CD14-positive monocyte (primary cell): Measurements from ENCODE around the gene TESPA1. TPM values are rescaled to one million over a fixed set of nuclear protein-coding genes. Genes with fewer than 3 reads are reported as not detected.

Experiments used
- DNase-seq, 3 donors: peaks; one replicate each; pipeline ENCODE4 v3.0.0-alpha.2; 2011 to 2022
- H2AFZ ChIP-seq: 2 replicates; pipeline ENCODE4 v1.6.0; 2012; ENCODE audit warnings: mild to moderate bottlenecking, low read depth, low read length, inconsistent platforms; ENCODE audit not compliant: insufficient read depth, poor library complexity, severe bottlenecking
- H3K27ac ChIP-seq, 2 donors: 1 replicate in 1 of 2; 2 replicates in 1 of 2; pipeline ENCODE4 v1.5.1; 2012 to 2013; ENCODE audit warnings: low read length in 2 of 2, control low read depth in 1 of 2, inconsistent platforms in 1 of 2, low read depth in 1 of 2, mild to moderate bottlenecking in 1 of 2
- H3K27me3 ChIP-seq, 2 donors: one replicate each; pipeline versions ENCODE4 v1.6.0 to v1.6.1; 2011 to 2013; ENCODE audit warnings: low read length in 2 of 2; ENCODE audit not compliant: control insufficient read depth in 2 of 2, insufficient read depth in 2 of 2
- H3K36me3 ChIP-seq, 2 donors: replicated peaks in 1 of 2; 1 replicate in 1 of 2; 2 replicates in 1 of 2; pipeline versions ENCODE4 v1.5.1 to v1.6.1; 2012 to 2013; ENCODE audit warnings: low read length in 2 of 2, control low read depth in 1 of 2, inconsistent platforms in 1 of 2, mild to moderate bottlenecking in 1 of 2; ENCODE audit not compliant: insufficient read depth in 2 of 2, control insufficient read depth in 1 of 2
- H3K4me1 ChIP-seq, 2 donors: 1 replicate in 1 of 2; 2 replicates in 1 of 2; pipeline versions ENCODE4 v1.5.1 to v1.6.1; 2012 to 2013; ENCODE audit warnings: low read length in 2 of 2, control low read depth in 1 of 2, inconsistent platforms in 1 of 2, mild to moderate bottlenecking in 1 of 2, moderate library complexity in 1 of 2; ENCODE audit not compliant: insufficient read depth in 2 of 2, control insufficient read depth in 1 of 2
- H3K4me2 ChIP-seq: replicated peaks from 2 replicates; pipeline ENCODE3; 2012; ENCODE audit warnings: low read length, moderate library complexity, mild to moderate bottlenecking; ENCODE audit not compliant: poor library complexity, severe bottlenecking; ENCODE audit errors: extremely low read depth
- H3K4me3 ChIP-seq, 3 experiments: fragments of 200-600 bp in 1 of 3; sonication (generic) in 1 of 3; replicated peaks in 1 of 3; 1 replicate in 2 of 3; 2 replicates in 1 of 3; pipeline ENCODE4 v1.5.1; 2011 to 2013; ENCODE audit warnings: low read length in 3 of 3, mild to moderate bottlenecking in 3 of 3, control low read depth in 2 of 3, low read depth in 2 of 3, inconsistent platforms in 1 of 3, moderate library complexity in 1 of 3
- H3K79me2 ChIP-seq: 2 replicates; pipeline ENCODE4 v1.6.0; 2012; ENCODE audit warnings: mild to moderate bottlenecking, control low read depth, inconsistent platforms, low read length, moderate library complexity; ENCODE audit not compliant: insufficient read depth
- H3K9ac ChIP-seq: 2 replicates; pipeline ENCODE4 v1.6.0; 2017; ENCODE audit warnings: low read length, mild to moderate bottlenecking; ENCODE audit not compliant: insufficient read depth, poor library complexity, severe bottlenecking
- H3K9me3 ChIP-seq, 2 donors: replicated peaks in 1 of 2; 1 replicate in 1 of 2; 2 replicates in 1 of 2; pipeline versions ENCODE4 v1.5.1 to v1.6.1; 2012 to 2013; ENCODE audit warnings: low read length in 2 of 2, control low read depth in 1 of 2; ENCODE audit not compliant: control insufficient read depth in 1 of 2, insufficient read depth in 1 of 2
- H4K20me1 ChIP-seq: 2 replicates; pipeline ENCODE4 v1.6.0; 2012; ENCODE audit warnings: mild to moderate bottlenecking, low read length, control low read depth, moderate library complexity; ENCODE audit not compliant: insufficient read depth
- H3K27ac Mint-ChIP-seq, 7 donors: one replicate each; pipeline ENCODE4 v1.8.0; 2020; ENCODE audit warnings: mild to moderate bottlenecking in 7 of 7, mixed read lengths in 7 of 7, moderate library complexity in 6 of 7, inconsistent platforms in 2 of 7
- H3K27me3 Mint-ChIP-seq, 3 donors: one replicate each; pipeline ENCODE4 v1.8.0; 2021 to 2022; ENCODE audit warnings: low read depth in 3 of 3, mild to moderate bottlenecking in 3 of 3, mixed read lengths in 3 of 3, moderate library complexity in 3 of 3, inconsistent platforms in 1 of 3
- H3K36me3 Mint-ChIP-seq, 2 donors: one replicate each; pipeline ENCODE4 v1.8.0; 2020; ENCODE audit warnings: mixed read lengths in 2 of 2, inconsistent platforms in 1 of 2, mild to moderate bottlenecking in 1 of 2
- H3K4me1 Mint-ChIP-seq: one replicate; pipeline ENCODE4 v1.8.0; 2020; ENCODE audit warnings: mild to moderate bottlenecking, mixed read lengths
- H3K4me3 Mint-ChIP-seq, 2 donors: one replicate each; pipeline ENCODE4 v1.8.0; 2020; ENCODE audit warnings: mild to moderate bottlenecking in 2 of 2, mixed read lengths in 2 of 2, moderate library complexity in 1 of 2
- H3K9me3 Mint-ChIP-seq, 7 donors: one replicate each; pipeline ENCODE4 v1.8.0; 2020 to 2022; ENCODE audit warnings: mixed read lengths in 7 of 7, mild to moderate bottlenecking in 6 of 7, moderate library complexity in 6 of 7, inconsistent platforms in 2 of 7
- CTCF ChIP-seq: fragments of 200-600 bp; IDR thresholded peaks from one replicate; pipeline ENCODE4 v1.8.0; 2022; ENCODE audit warnings: antibody characterized with exemption, mild to moderate bottlenecking
- WGBS: methylation state at CpG from one replicate; pipeline ENCODE4 v1.1.5; 2013; ENCODE audit warnings: missing lambda C conversion rate; ENCODE audit not compliant: insufficient coverage; 5-methylcytosine and 5-hydroxymethylcytosine counted together
- intact Hi-C, 2 donors: fragments of 100-400 bp; cut with micrococcal nuclease; formaldehyde crosslinking; loops; one replicate each; pipeline versions ENCODE4 v1.15.0 to v1.15.1; 2023
- polyA plus RNA-seq, 3 donors: library from polyadenylated mRNA; depleted of rRNA in 1 of 3; unstranded in 2 of 3; stranded (reverse) in 1 of 3; fragments of 300-500 nt in 2 of 3; fragments of >200 nt in 1 of 3; fragmentation: Illumina TruSeq in 2 of 3; gene quantifications; 1 replicate in 2 of 3; 2 replicates in 1 of 3; pipeline ENCODE4 v1.2.3, GENCODE V29; 2012 to 2021

Gene TESPA1
- polyA plus RNA-seq, 3 donors: 0.23 to 0.61 (median 0.37) TPM

GRCh38 chr12:54997929-54998522 is 13.5 kb upstream of the TESPA1 start:
- H3K4me3 ChIP-seq: no peak overlapping the region
- intact Hi-C loops: loop anchor here in 1 of 2 donors (5.0 kb wide), 1 partner anchor 39 kb away; no protein-coding TSS in a partner anchor
- DNase-seq: no peak
- 82% methylated on average over 4 of the region's 4 CpGs for WGBS
- H3K4me1 ChIP-seq: peaks cover 8 to 9% of the 10 kb centered on the region in 2 donors
- TF ChIP-seq CTCF: no peak
- Mint-ChIP-seq H3K27me3 (peaks cover 0 to 7% (median 4%) of the 10 kb centered on the region in 3 donors), H3K4me1 (peaks cover 17% of the 10 kb centered on the region), H3K4me3 (no peak overlapping the region), H3K27ac (peak overlapping the region in 1 of 7 donors; percentile 10), H3K36me3 (no peaks in the 10 kb centered on the region), H3K9me3 (peaks cover 0 to 3% (median 0%) of the 10 kb centered on the region in 7 donors)
- H3K36me3 ChIP-seq: no peaks in the 10 kb centered on the region
- no peaks in the 10 kb centered on the region for H4K20me1 ChIP-seq
- H3K9ac ChIP-seq: no peak overlapping the region
- H2AFZ ChIP-seq: no peak overlapping the region
- no peak overlapping the region for H3K27ac ChIP-seq
- no peaks in the 10 kb centered on the region for H3K79me2 ChIP-seq
- H3K9me3 ChIP-seq: no peaks in the 10 kb centered on the region
- H3K4me2 ChIP-seq: no peak overlapping the region
- H3K27me3 ChIP-seq: no peaks in the 10 kb centered on the region

- peaks cover 19 to 20% of the 10 kb centered on the region in 2 donors for H3K4me1 ChIP-seq
- Mint-ChIP-seq H3K9me3 (peaks cover 0 to 5% (median 0%) of the 10 kb centered on the region in 7 donors), H3K27ac (no peak overlapping the region), H3K4me1 (peaks cover 22% of the 10 kb centered on the region), H3K36me3 (no peaks in the 10 kb centered on the region), H3K27me3 (peaks cover 0 to 7% (median 4%) of the 10 kb centered on the region in 3 donors), H3K4me3 (no peak overlapping the region)
- no peaks in the 10 kb centered on the region for H3K79me2 ChIP-seq
- no peak overlapping the region for H3K4me2 ChIP-seq
- TF ChIP-seq CTCF: no peak
- H3K9me3 ChIP-seq: no peaks in the 10 kb centered on the region
- no peak overlapping the region for H3K4me3 ChIP-seq
- no peak overlapping the region for H3K27ac ChIP-seq
- intact Hi-C loops: loop anchor here in 1 of 2 donors (5.0 kb wide), 1 partner anchor 41 kb away; no protein-coding TSS in a partner anchor
- no peak overlapping the region for H3K9ac ChIP-seq
- peak overlapping the region; percentile 64 for H2AFZ ChIP-seq
- no peaks in the 10 kb centered on the region for H3K36me3 ChIP-seq
- no peaks in the 10 kb centered on the region for H3K27me3 ChIP-seq
- 0% methylated on average over 3 of the region's 5 CpGs for WGBS
- DNase-seq: no peak
- no peaks in the 10 kb centered on the region for H4K20me1 ChIP-seq
Measured at GRCh38 chr12:54996205-54996604, 11.6 kb upstream of the TESPA1 start.
